IMR-90 (cell line): ENCODE data around the gene DOCK2. TPM values are rescaled to one million over a fixed set of nuclear protein-coding genes. Genes with fewer than 3 reads are reported as not detected.
A peak's percentile ranks its signal among the peaks of the same experiment; 100 is the strongest.

Experiments used
- ATAC-seq: fragments of 200-7000 bp; cut with Tn5 transposase; 2 replicates; pipeline ENCODE4 v1.9.1; 2020; ENCODE audit warnings: low read depth, mild to moderate bottlenecking, moderate library complexity
- BruUV-seq: library from RNA; stranded (reverse); fragments of 400-500 nt; replicated peaks from 2 replicates; lab custom pipeline; 2021; lab: Mats Ljungman, UMichigan
- CTCF ChIA-PET: fragments of 300-600 bp; formaldehyde crosslinking; extraction: SDS; loops from one replicate; lab custom pipeline; 2021; ENCODE audit warnings: antibody characterized with exemption; lab: Yijun Ruan, JAX
- POLR2A ChIA-PET: fragments of 300-600 bp; sonication (Branson Sonifier 250); formaldehyde crosslinking; loops from one replicate; lab custom pipeline; 2022; ENCODE audit warnings: antibody characterized with exemption; ENCODE audit not compliant: unreplicated experiment; lab: Charles Lee
- DNase-seq: peaks from one replicate; pipeline ENCODE4 v3.0.0; 2013
- H2AFZ ChIP-seq: replicated peaks from 2 replicates; pipeline ENCODE3; 2013; ENCODE audit warnings: low read length, mild to moderate bottlenecking; ENCODE audit not compliant: poor library complexity
- H2AK5ac ChIP-seq: 2 replicates; pipeline ENCODE4 v1.6.1; 2013; ENCODE audit warnings: low read depth, low read length, inconsistent platforms
- H2AK9ac ChIP-seq: replicated peaks from 2 replicates; pipeline ENCODE3; 2013; ENCODE audit warnings: mild to moderate bottlenecking, low read depth, low read length, moderate library complexity; ENCODE audit not compliant: poor library complexity
- H2BK120ac ChIP-seq: 2 replicates; pipeline ENCODE4 v1.6.1; 2013; ENCODE audit warnings: low read depth, low read length, inconsistent platforms
- H2BK15ac ChIP-seq: 3 replicates; pipeline ENCODE4 v1.6.1; 2013; ENCODE audit warnings: low read depth, low read length, inconsistent platforms
- H2BK20ac ChIP-seq: 2 replicates; pipeline ENCODE4 v1.6.1; 2013; ENCODE audit warnings: low read depth, mild to moderate bottlenecking, inconsistent platforms, low read length, moderate library complexity
- H2BK5ac ChIP-seq: 2 replicates; pipeline ENCODE4 v1.6.1; 2013; ENCODE audit warnings: mild to moderate bottlenecking, low read depth, low read length, inconsistent platforms; ENCODE audit not compliant: poor library complexity, severe bottlenecking
- H3K14ac ChIP-seq: replicated peaks from 2 replicates; pipeline ENCODE4 v1.6.1; 2013; ENCODE audit warnings: low read depth, low read length, inconsistent platforms
- H3K18ac ChIP-seq: 2 replicates; pipeline ENCODE4 v1.6.1; 2013; ENCODE audit warnings: low read depth, low read length, control low read depth
- H3K23ac ChIP-seq: 2 replicates; pipeline ENCODE4 v1.6.1; 2013; ENCODE audit warnings: low read depth, low read length, inconsistent platforms
- H3K27ac ChIP-seq: 2 replicates; pipeline ENCODE4 v1.5.1; 2013; ENCODE audit warnings: mild to moderate bottlenecking, control low read depth, low read length; ENCODE audit not compliant: insufficient read depth
- H3K27me3 ChIP-seq: 2 replicates; pipeline ENCODE4 v1.6.1; 2013; ENCODE audit warnings: low read length; ENCODE audit not compliant: control insufficient read depth, insufficient read depth
- H3K36me3 ChIP-seq: 2 replicates; pipeline ENCODE4 v1.6.1; 2013; ENCODE audit warnings: low read length, mixed read lengths; ENCODE audit not compliant: control insufficient read depth, insufficient read depth
- H3K4ac ChIP-seq: 2 replicates; pipeline ENCODE4 v1.6.1; 2013; ENCODE audit warnings: low read depth, low read length, inconsistent platforms
- H3K4me1 ChIP-seq: 2 replicates; pipeline ENCODE4 v1.6.1; 2013; ENCODE audit warnings: low read length, mixed read lengths; ENCODE audit not compliant: control insufficient read depth, insufficient read depth
- H3K4me2 ChIP-seq: 2 replicates; pipeline ENCODE4 v1.6.1; 2013; ENCODE audit warnings: low read depth, mild to moderate bottlenecking, control low read depth, low read length, moderate library complexity
- H3K4me3 ChIP-seq: 2 replicates; pipeline ENCODE4 v1.5.1; 2013; ENCODE audit warnings: low read depth, mild to moderate bottlenecking, control low read depth, low read length, moderate library complexity; ENCODE audit not compliant: insufficient read depth
- H3K56ac ChIP-seq: 2 replicates; pipeline ENCODE4 v1.6.1; 2013; ENCODE audit warnings: low read length, inconsistent platforms; ENCODE audit not compliant: insufficient read depth; ENCODE audit errors: extremely low read depth
- H3K79me1 ChIP-seq, 2 experiments: 2 replicates each; pipeline ENCODE4 v1.6.1; 2013; ENCODE audit warnings: low read length in 2 of 2, inconsistent platforms in 1 of 2, low read depth in 1 of 2
- H3K9ac ChIP-seq: 2 replicates; pipeline ENCODE4 v1.6.1; 2013; ENCODE audit warnings: low read depth, low read length, control low read depth
- H3K9me1 ChIP-seq: 2 replicates; pipeline ENCODE4 v1.6.1; 2013; ENCODE audit warnings: low read length, inconsistent platforms; ENCODE audit not compliant: insufficient read depth
- H3K9me3 ChIP-seq: 2 replicates; pipeline ENCODE4 v1.6.1; 2013; ENCODE audit warnings: low read length; ENCODE audit not compliant: control insufficient read depth, insufficient read depth
- H4K20me1 ChIP-seq: 2 replicates; pipeline ENCODE4 v1.6.1; 2013; ENCODE audit warnings: low read length, inconsistent platforms; ENCODE audit not compliant: insufficient read depth
- H4K5ac ChIP-seq: 2 replicates; pipeline ENCODE4 v1.6.1; 2013; ENCODE audit warnings: mild to moderate bottlenecking, low read depth, low read length, control low read depth
- H4K8ac ChIP-seq, 2 experiments: 2 replicates each; pipeline ENCODE4 v1.6.1; 2013; ENCODE audit warnings: low read depth in 2 of 2, low read length in 2 of 2, control low read depth in 1 of 2, inconsistent platforms in 1 of 2
- H4K91ac ChIP-seq: 2 replicates; pipeline ENCODE4 v1.6.1; 2013; ENCODE audit warnings: low read depth, low read length, inconsistent platforms; ENCODE audit not compliant: insufficient read depth
- BHLHE40 ChIP-seq: fragments of 150-350 bp; IDR thresholded peaks from 2 replicates; pipeline ENCODE4 v1.6.1; 2016; ENCODE audit warnings: mild to moderate bottlenecking, low read depth, low read length
- CEBPB ChIP-seq: IDR thresholded peaks from 2 replicates; pipeline ENCODE4 v1.6.1; 2012; ENCODE audit warnings: low read depth, low read length, improper control_type of control experiment
- CHD1 ChIP-seq: IDR thresholded peaks from 2 replicates; pipeline ENCODE4 v1.6.1; 2012; ENCODE audit warnings: low read depth, low read length, improper control_type of control experiment
- FOS ChIP-seq: fragments of 150-350 bp; IDR thresholded peaks from 2 replicates; pipeline ENCODE4 v1.6.1; 2016; ENCODE audit warnings: low read depth, low read length
- POLR2A ChIP-seq: IDR thresholded peaks from 2 replicates; pipeline ENCODE4 v1.6.1; 2012; ENCODE audit warnings: mild to moderate bottlenecking, low read depth, low read length
- RAD21 ChIP-seq: IDR thresholded peaks from 2 replicates; pipeline ENCODE4 v1.6.1; 2012; ENCODE audit warnings: low read length, improper control_type of control experiment
- RCOR1 ChIP-seq: IDR thresholded peaks from 2 replicates; pipeline ENCODE4 v1.6.1; 2012; ENCODE audit warnings: mild to moderate bottlenecking, low read length, improper control_type of control experiment; ENCODE audit not compliant: insufficient replicate concordance
- RFX5 ChIP-seq: IDR thresholded peaks from 2 replicates; pipeline ENCODE4 v1.8.0; 2012; ENCODE audit warnings: low read depth, mild to moderate bottlenecking, low read length, moderate library complexity
- SMC3 ChIP-seq: fragments of 150-350 bp; IDR thresholded peaks from 2 replicates; pipeline ENCODE4 v1.6.1; 2016; ENCODE audit warnings: low read depth, mild to moderate bottlenecking, antibody characterized with exemption, low read length, moderate library complexity
- WGBS, 2 experiments: methylation state at CpG; one replicate each; pipeline versions ENCODE4 v1.1.5 to v1.1.7; 2013; ENCODE audit warnings: missing lambda C conversion rate in 2 of 2; ENCODE audit not compliant: insufficient read length in 1 of 2; ENCODE audit errors: extremely low coverage in 2 of 2; 5-methylcytosine and 5-hydroxymethylcytosine counted together
- dilution Hi-C: fragments of 300-500 bp; cut with HindIII; formaldehyde crosslinking; loops from one replicate; pipeline ENCODE4 v1.14.3; 2018; ENCODE audit warnings: low sequenced_read_pairs; ENCODE audit not compliant: unreplicated experiment
- in situ Hi-C: fragments of 300-500 bp; cut with MboI; formaldehyde crosslinking; loops from 3 replicates; pipeline ENCODE4 v1.14.3; 2019; ENCODE audit warnings: low sequenced_read_pairs, inconsistent platforms, mixed read lengths
- intact Hi-C: fragments of 100-400 bp; cut with micrococcal nuclease; formaldehyde crosslinking; loops from 2 replicates; pipeline ENCODE4 v1.10.0; 2022
- polyA plus RNA-seq, 3 experiments: library from polyadenylated mRNA; depleted of rRNA; stranded (reverse); fragments of >200 nt; gene quantifications; 2 replicates each; pipeline ENCODE4 v1.2.3, GENCODE V29; 2012; ENCODE audit warnings: low replicate concordance in 1 of 3
- total RNA-seq: library from RNA; depleted of rRNA; stranded (reverse); fragments of >200 nt; gene quantifications from 2 replicates; pipeline ENCODE4 v1.2.3, GENCODE V29; 2012

Gene DOCK2
- total and polyA plus RNA-seq, 2 of the 4 experiments (the other 2 are of a cell fraction): 0.72 to 3.0 TPM

GRCh38 chr5:169874621-169875020 lies 237.5 kb downstream of the DOCK2 start:
- WGBS, 2 experiments: no CpG with 5 or more reads among the region's 4 CpGs

More at GRCh38 chr5:169874621-169875020, 237.5 kb downstream of the DOCK2 start:
- Histone ChIP-seq H3K9me3 (no peaks in the 10 kb centered on the region), H2BK120ac (no peak overlapping the region), H3K4ac (no peak overlapping the region), H3K9ac (no peak overlapping the region), H3K4me1 (peaks cover 9% of the 10 kb centered on the region), H4K20me1 (no peaks in the 10 kb centered on the region), H2BK20ac (no peak overlapping the region), H2AK5ac (no peak overlapping the region), H3K27ac (no peak overlapping the region), H2AK9ac (no peak overlapping the region), H3K56ac (no peak overlapping the region), H2AFZ (no peak overlapping the region), H4K8ac (no peak overlapping the region), H4K5ac (no peak overlapping the region), H3K18ac (no peak overlapping the region), H3K36me3 (peaks cover 1% of the 10 kb centered on the region; the same call in 1 of the 2 replicates), H3K79me1 (0 out of 4 replicates have a peak, but pooled peaks cover 0 to 8% of the 10 kb centered on the region in 2 experiments), H3K9me1 (0 out of 2 replicates have a peak, but pooled peaks cover 3% of the 10 kb centered on the region), H3K14ac (no peak overlapping the region), H2BK15ac (no peak overlapping the region), H3K4me2 (no peak overlapping the region), H3K23ac (no peak overlapping the region), H3K4me3 (no peak overlapping the region), H3K27me3 (no peaks in the 10 kb centered on the region), H2BK5ac (no peak overlapping the region), H4K91ac (no peak overlapping the region)
- ATAC-seq: no peak
- BruUV-seq: no TSS peak
- ChIA-PET POLR2A (no interaction called here), CTCF (interaction anchor here (3.2 kb wide), 1 partner anchor 106 kb away, joined by 16 read pairs; the partner anchor contains the start of gene INSYN2B)
- intact Hi-C loops (no loop called here), in situ Hi-C loops (no loop called here), dilution Hi-C loops (no loop called here)
- no peak for DNase-seq
- TF ChIP-seq RCOR1: no peak
- TF ChIP-seq CHD1: no peak
- TF ChIP-seq FOS: no peak
- TF ChIP-seq RAD21: no peak
- TF ChIP-seq POLR2A: no peak
- TF ChIP-seq RFX5: no peak
- TF ChIP-seq CEBPB: 0 out of 2 replicates have a peak, but pooled peaks have one; percentile 7
- TF ChIP-seq BHLHE40: no peak
- no peak for TF ChIP-seq SMC3
